ENCODE measurements around the gene SETDB1. TPM values are rescaled to one million over a fixed set of nuclear protein-coding genes. Genes with fewer than 3 reads are reported as not detected.

The SETDB1 gene
- total and polyA plus RNA-seq, 2 of the 13 experiments (the other 11 are each of a cell fraction or from before 2014, with no cell fraction given): 33.1 to 34.6 TPM

GRCh38 chr1:151008244-151009205 is 82.4 kb downstream of the SETDB1 start, which contains the start of gene PRUNE1 (continued):
- TF ChIP-seq ZHX2 (IDR thresholded peaks at IDR 0.05; ENCODE audit: low read depth) (peak; percentile 64; the same call in 1 of the 2 replicates), ZHX2 (CRISPR knock-in tag; IDR thresholded peaks at IDR 0.05; ENCODE audit: borderline replicate concordance) (0 out of 2 replicates have a peak, but pooled peaks have one; percentile 39), ZGPAT (CRISPR knock-in tag; IDR thresholded peaks at IDR 0.05) (no peak), ZNF260 (CRISPR knock-in tag; IDR thresholded peaks at IDR 0.05; ENCODE audit: borderline replicate concordance, low read depth) (no peak), MTF2 (CRISPR knock-in tag; IDR thresholded peaks at IDR 0.05; ENCODE audit: borderline replicate concordance) (no peak), ZNF256 (CRISPR knock-in tag; conservative IDR thresholded peaks at IDR 0.05) (no peak), ZNF282 (IDR thresholded peaks at IDR 0.05; ENCODE audit: partially characterized antibody) (no peak), PAX8 (CRISPR knock-in tag; IDR thresholded peaks at IDR 0.05; ENCODE audit: borderline replicate concordance) (no peak; the same call in 1 of the 2 replicates), MXD4 (CRISPR knock-in tag; IDR thresholded peaks at IDR 0.05) (no peak), PBX2 (CRISPR knock-in tag; IDR thresholded peaks at IDR 0.05) (no peak), LRRFIP1 (CRISPR knock-in tag; conservative IDR thresholded peaks at IDR 0.05) (no peak), TIGD3 (CRISPR knock-in tag; IDR thresholded peaks at IDR 0.05; ENCODE audit: borderline replicate concordance) (no peak), ZNF790 (CRISPR knock-in tag; IDR thresholded peaks at IDR 0.05; ENCODE audit: borderline replicate concordance) (no peak), ZNF546 (CRISPR knock-in tag; conservative IDR thresholded peaks at IDR 0.05) (no peak), CHD4 (IDR thresholded peaks at IDR 0.05; ENCODE audit: borderline replicate concordance, low read length) (peak; percentile 82; the same call in 1 of the 2 replicates)
